ENCODE measurements around the gene UBN2. TPM values are rescaled to one million over a fixed set of nuclear protein-coding genes. Genes with fewer than 3 reads are reported as not detected.
"Not testable (repeated sequence)": the region's sequence is repeated elsewhere in the genome, so short reads cannot be mapped to it uniquely, and the experiment has no call there.

Gene UBN2
- total and polyA plus RNA-seq, 10 of the 15 experiments (the other 5 are each of a cell fraction or from before 2014, with no cell fraction given): 0.27 to 8.5 (median 2.5) TPM

- no peak for TF ChIP-seq WRNIP1 (IDR thresholded peaks at IDR 0.05; ENCODE audit: borderline replicate concordance, low read depth, low read length)
- TF ChIP-seq RFX5 (IDR thresholded peaks at IDR 0.05; ENCODE audit: low read depth, low read length): no peak
- TF ChIP-seq SPI1 (IDR thresholded peaks at IDR 0.05; ENCODE audit: borderline replicate concordance, insufficient read depth, low read depth, low read length): no peak
- no peak for TF ChIP-seq GABPA (IDR thresholded peaks at IDR 0.05; ENCODE audit: low read depth)
- no peak for TF ChIP-seq EGR1 (IDR thresholded peaks at IDR 0.05; ENCODE audit: borderline replicate concordance in 1 of 2, low read depth in 2 of 2, low read length in 2 of 2)
- no peak for TF ChIP-seq POLR2AphosphoS5 (IDR thresholded peaks at IDR 0.05; ENCODE audit: low read length)
Measured at GRCh38 chr7:139224219-139224618, 6.8 kb upstream of the UBN2 start (continued).

GRCh38 chr7:139224836-139225235, 6.2 kb upstream of the UBN2 start:
- ATAC-seq; intact Hi-C loops (cut with micrococcal nuclease; ENCODE audit: unreplicated experiment); H3K9ac ChIP-seq (ENCODE audit: control insufficient read depth, insufficient read depth, low read length); DNase-seq (ENCODE audit: low read depth, low spot score); H3K36me3 ChIP-seq (ENCODE audit: control insufficient read depth in 2 of 2, insufficient read depth in 2 of 2, low read length in 1 of 2); H3K4me3 ChIP-seq; in situ Hi-C loops (cut with MboI); H3K79me2 ChIP-seq (ENCODE audit: control insufficient read depth, insufficient read depth, low read length); CTCF ChIA-PET; H4K20me1 ChIP-seq (ENCODE audit: control insufficient read depth, insufficient read depth); FAIRE-seq; H3K4me2 ChIP-seq (ENCODE audit: control insufficient read depth, insufficient read depth); H3K4me1 ChIP-seq (ENCODE audit: control insufficient read depth, insufficient read depth, low read length); H3K27ac ChIP-seq (ENCODE audit: control insufficient read depth, insufficient read depth); H2AFZ ChIP-seq (ENCODE audit: control insufficient read depth, low read depth, low read length); H3K9me3 ChIP-seq (replicated peaks; ENCODE audit: control insufficient read depth, insufficient read depth, low read length); POLR2A ChIA-PET; RAD21 ChIA-PET (ENCODE audit: unreplicated experiment); BruUV-seq (replicated peaks); SMC1A ChIA-PET (ENCODE audit: uncharacterized antibody, unreplicated experiment); H3K27me3 ChIP-seq (replicated peaks in 1 of 2; ENCODE audit: control insufficient read depth in 2 of 2, insufficient read depth in 2 of 2, low read length in 1 of 2): not testable (repeated sequence)
- WGBS (ENCODE audit: insufficient coverage, insufficient replicate concordance, low lambda C conversion rate, missing lambda C conversion rate): 67% methylated on average over 18 of the region's 18 CpGs

GRCh38 chr7:139225286-139226157, 5.5 kb upstream of the UBN2 start:
- not testable (repeated sequence) for BruUV-seq (replicated peaks)

GRCh38 chr7:139226158-139226515, 4.9 kb upstream of the UBN2 start:
- H3K79me2 ChIP-seq (ENCODE audit: control insufficient read depth, insufficient read depth, low read length); H3K27me3 ChIP-seq (replicated peaks in 1 of 2; ENCODE audit: control insufficient read depth in 2 of 2, insufficient read depth in 2 of 2, low read length in 1 of 2); H3K27ac ChIP-seq (ENCODE audit: control insufficient read depth, insufficient read depth); RAD21 ChIA-PET (ENCODE audit: unreplicated experiment); intact Hi-C loops (cut with micrococcal nuclease; ENCODE audit: unreplicated experiment); BruUV-seq (replicated peaks); H3K9me3 ChIP-seq (replicated peaks; ENCODE audit: control insufficient read depth, insufficient read depth, low read length); H2AFZ ChIP-seq (ENCODE audit: control insufficient read depth, low read depth, low read length); H4K20me1 ChIP-seq (ENCODE audit: control insufficient read depth, insufficient read depth); H3K4me1 ChIP-seq (ENCODE audit: control insufficient read depth, insufficient read depth, low read length); SMC1A ChIA-PET (ENCODE audit: uncharacterized antibody, unreplicated experiment); POLR2A ChIA-PET; H3K9ac ChIP-seq (ENCODE audit: control insufficient read depth, insufficient read depth, low read length); DNase-seq (ENCODE audit: low read depth, low spot score); H3K4me3 ChIP-seq; H3K36me3 ChIP-seq (ENCODE audit: control insufficient read depth in 2 of 2, insufficient read depth in 2 of 2, low read length in 1 of 2); CTCF ChIA-PET; in situ Hi-C loops (cut with MboI); FAIRE-seq; ATAC-seq; H3K4me2 ChIP-seq (ENCODE audit: control insufficient read depth, insufficient read depth): not testable (repeated sequence)
- WGBS (ENCODE audit: insufficient coverage, insufficient replicate concordance, low lambda C conversion rate, missing lambda C conversion rate): 83% methylated on average over 23 of the region's 23 CpGs

More at GRCh38 chr7:139225286-139226157, 5.5 kb upstream of the UBN2 start:
- H3K9me3 ChIP-seq (replicated peaks; ENCODE audit: control insufficient read depth, insufficient read depth, low read length); SMC1A ChIA-PET (ENCODE audit: uncharacterized antibody, unreplicated experiment); POLR2A ChIA-PET; H4K20me1 ChIP-seq (ENCODE audit: control insufficient read depth, insufficient read depth); FAIRE-seq; DNase-seq (ENCODE audit: low read depth, low spot score); H3K27me3 ChIP-seq (replicated peaks in 1 of 2; ENCODE audit: control insufficient read depth in 2 of 2, insufficient read depth in 2 of 2, low read length in 1 of 2); RAD21 ChIA-PET (ENCODE audit: unreplicated experiment); H3K4me1 ChIP-seq (ENCODE audit: control insufficient read depth, insufficient read depth, low read length); H3K4me3 ChIP-seq; ATAC-seq; H3K9ac ChIP-seq (ENCODE audit: control insufficient read depth, insufficient read depth, low read length); H3K79me2 ChIP-seq (ENCODE audit: control insufficient read depth, insufficient read depth, low read length); H3K4me2 ChIP-seq (ENCODE audit: control insufficient read depth, insufficient read depth); H2AFZ ChIP-seq (ENCODE audit: control insufficient read depth, low read depth, low read length); in situ Hi-C loops (cut with MboI); CTCF ChIA-PET; H3K36me3 ChIP-seq (ENCODE audit: control insufficient read depth in 2 of 2, insufficient read depth in 2 of 2, low read length in 1 of 2); intact Hi-C loops (cut with micrococcal nuclease; ENCODE audit: unreplicated experiment); H3K27ac ChIP-seq (ENCODE audit: control insufficient read depth, insufficient read depth): not testable (repeated sequence)
- WGBS (ENCODE audit: insufficient coverage, insufficient replicate concordance, low lambda C conversion rate, missing lambda C conversion rate): 82% methylated on average over 35 of the region's 60 CpGs
